GM23248 (cell line): ENCODE data around the gene UBASH3A. TPM values are rescaled to one million over a fixed set of nuclear protein-coding genes. Genes with fewer than 3 reads are reported as not detected.

Experiments
- DNase-seq: peaks from one replicate; pipeline ENCODE4 v3.0.0-alpha.2; 2015
- H2AFZ ChIP-seq: fragments of 200-600 bp; sonication (generic); 2 replicates; pipeline ENCODE4 v1.6.1; 2016; ENCODE audit warnings: antibody characterized with exemption
- H3F3A ChIP-seq: fragments of 200-600 bp; sonication (generic); 2 replicates; pipeline ENCODE4 v1.6.1; 2016; ENCODE audit warnings: mild to moderate bottlenecking, antibody characterized with exemption, mixed run types; ENCODE audit not compliant: insufficient read depth
- H3K27ac ChIP-seq: fragments of 200-600 bp; sonication (generic); 2 replicates; pipeline ENCODE4 v1.5.1; 2016; ENCODE audit warnings: mild to moderate bottlenecking
- H3K27me3 ChIP-seq: fragments of 200-600 bp; sonication (generic); replicated peaks from 2 replicates; pipeline ENCODE4 v1.6.1; 2016; ENCODE audit warnings: mild to moderate bottlenecking; ENCODE audit not compliant: insufficient read depth
- H3K36me3 ChIP-seq: fragments of 200-600 bp; sonication (generic); 2 replicates; pipeline ENCODE4 v1.6.1; 2016; ENCODE audit warnings: low read depth, mild to moderate bottlenecking
- H3K4me1 ChIP-seq: fragments of 200-600 bp; sonication (generic); 2 replicates; pipeline ENCODE4 v1.6.1; 2016; ENCODE audit warnings: mild to moderate bottlenecking; ENCODE audit not compliant: insufficient read depth
- H3K4me2 ChIP-seq: fragments of 200-600 bp; sonication (generic); one replicate; pipeline ENCODE4 v1.6.1; 2016; ENCODE audit warnings: mild to moderate bottlenecking; ENCODE audit not compliant: unreplicated experiment
- H3K4me3 ChIP-seq: fragments of 200-600 bp; sonication (generic); 2 replicates; pipeline ENCODE4 v1.5.1; 2016; ENCODE audit warnings: mild to moderate bottlenecking
- H3K79me2 ChIP-seq: fragments of 200-600 bp; sonication (generic); 2 replicates; pipeline ENCODE4 v1.6.1; 2016; ENCODE audit warnings: mild to moderate bottlenecking; ENCODE audit not compliant: insufficient read depth
- H3K9ac ChIP-seq: fragments of 200-600 bp; sonication (generic); 2 replicates; pipeline ENCODE4 v1.6.1; 2016; ENCODE audit warnings: mild to moderate bottlenecking
- H3K9me2 ChIP-seq: fragments of 200-600 bp; sonication (generic); 2 replicates; pipeline ENCODE4 v1.6.1; 2016; ENCODE audit warnings: mixed run types, mild to moderate bottlenecking, moderate library complexity; ENCODE audit not compliant: insufficient read depth
- H3K9me3 ChIP-seq: fragments of 200-600 bp; sonication (generic); one replicate; pipeline ENCODE4 v1.6.1; 2017; ENCODE audit warnings: low read depth
- H4K20me1 ChIP-seq: fragments of 200-600 bp; sonication (generic); 2 replicates; pipeline ENCODE4 v1.6.0; 2016; ENCODE audit not compliant: insufficient read depth
- EZH2 ChIP-seq: fragments of 200-600 bp; sonication (generic); IDR thresholded peaks from 2 replicates; pipeline ENCODE4 v1.6.1; 2018; ENCODE audit warnings: antibody characterized with exemption, mild to moderate bottlenecking; ENCODE audit not compliant: insufficient read depth, poor library complexity, severe bottlenecking
- EZH2phosphoT487 ChIP-seq: fragments of 200-600 bp; sonication (generic); IDR thresholded peaks from 2 replicates; pipeline ENCODE4 v1.6.1; 2018; ENCODE audit warnings: antibody characterized with exemption, moderate library complexity, mild to moderate bottlenecking, low read depth; ENCODE audit not compliant: insufficient read depth
- WGBS, 2 experiments: methylation state at CpG; one replicate each; pipeline ENCODE4 v1.1.6; 2015 to 2017; ENCODE audit warnings: low lambda C conversion rate in 2 of 2, low coverage in 1 of 2; ENCODE audit errors: missing lambda C conversion rate in 2 of 2; 5-methylcytosine and 5-hydroxymethylcytosine counted together
- in situ Hi-C: fragments of 300-500 bp; cut with MboI; formaldehyde crosslinking; loops from 2 replicates; pipeline ENCODE4 v1.15.0; 2020
- polyA plus RNA-seq: library from polyadenylated mRNA; unstranded; fragments of >200 nt; fragmentation: Nextera tagmentation; extraction: Ambion mirVana; gene quantifications from 2 replicates; pipeline ENCODE4 v1.2.1, GENCODE V29; 2016
- total RNA-seq: library from RNA; depleted of rRNA; stranded (reverse); fragments of >200 nt; shearing (Covaris generic); gene quantifications from 2 replicates; pipeline ENCODE4 v1.2.3, GENCODE V29; 2014

The UBASH3A gene
- total and polyA plus RNA-seq, 2 experiments from 2014 or later, result not detected

GRCh38 chr21:42417533-42417932, 13.8 kb downstream of the UBASH3A start:
- TF ChIP-seq EZH2 (no peak), EZH2phosphoT487 (no peak)
- Histone ChIP-seq H3K36me3 (no peaks in the 10 kb centered on the region), H3K79me2 (no peaks in the 10 kb centered on the region), H3K4me3 (no peak overlapping the region), H3K27ac (no peak overlapping the region), H2AFZ (no peak overlapping the region), H3K4me2 (no peak overlapping the region), H3K9me3 (no peaks in the 10 kb centered on the region), H3F3A (no peaks in the 10 kb centered on the region), H4K20me1 (no peaks in the 10 kb centered on the region), H3K4me1 (no peaks in the 10 kb centered on the region), H3K9me2 (no peaks in the 10 kb centered on the region), H3K27me3 (peaks cover 3% of the 10 kb centered on the region; the same call in 1 of the 2 replicates), H3K9ac (no peak overlapping the region)
- 51 to 54% methylated on average over 6 of the region's 6 CpGs for WGBS, 2 experiments
- no peak for DNase-seq
- in situ Hi-C loops, result no loop called here

GRCh38 chr21:42418886-42419285, 15.2 kb downstream of the UBASH3A start:
- no peak overlapping the region for H3K9ac ChIP-seq
- no peak for TF ChIP-seq EZH2
- TF ChIP-seq EZH2phosphoT487, result no peak
- no peaks in the 10 kb centered on the region for H3K4me1 ChIP-seq
- 28 to 30% methylated on average over 4 of the region's 4 CpGs for WGBS, 2 experiments
- no peaks in the 10 kb centered on the region for H3K36me3 ChIP-seq
- in situ Hi-C loops, result no loop called here
- no peaks in the 10 kb centered on the region for H3F3A ChIP-seq
- H4K20me1 ChIP-seq, result no peaks in the 10 kb centered on the region
- no peaks in the 10 kb centered on the region for H3K79me2 ChIP-seq
- no peak overlapping the region for H2AFZ ChIP-seq
- no peaks in the 10 kb centered on the region for H3K9me3 ChIP-seq
- no peak overlapping the region for H3K4me2 ChIP-seq
- H3K4me3 ChIP-seq, result no peak overlapping the region
- H3K27me3 ChIP-seq, result peaks cover 3% of the 10 kb centered on the region; the same call in 1 of the 2 replicates
- DNase-seq, result no peak
- H3K9me2 ChIP-seq, result no peaks in the 10 kb centered on the region
- no peak overlapping the region for H3K27ac ChIP-seq

- Histone ChIP-seq H3K4me2 (no peak overlapping the region), H3K27ac (no peak overlapping the region), H3K79me2 (no peaks in the 10 kb centered on the region), H3K9me3 (no peaks in the 10 kb centered on the region), H2AFZ (no peak overlapping the region), H3K9me2 (no peaks in the 10 kb centered on the region), H3K4me1 (no peaks in the 10 kb centered on the region), H3K36me3 (no peaks in the 10 kb centered on the region), H3F3A (no peaks in the 10 kb centered on the region), H3K4me3 (no peak overlapping the region), H4K20me1 (no peaks in the 10 kb centered on the region), H3K27me3 (peaks cover 3% of the 10 kb centered on the region; the same call in 1 of the 2 replicates), H3K9ac (no peak overlapping the region)
- no peak for DNase-seq
- WGBS, 2 experiments, result 27 to 31% methylated on average over 6 of the region's 6 CpGs
- in situ Hi-C loops, result no loop called here
- TF ChIP-seq EZH2 (no peak), EZH2phosphoT487 (no peak)
Measured at GRCh38 chr21:42419845-42420244, 16.1 kb downstream of the UBASH3A start.

- in situ Hi-C loops, result no loop called here
- Histone ChIP-seq H3K27ac (no peak overlapping the region), H3K4me2 (no peak overlapping the region), H3K79me2 (no peaks in the 10 kb centered on the region), H2AFZ (no peak overlapping the region), H3K4me1 (no peaks in the 10 kb centered on the region), H3K9me2 (no peaks in the 10 kb centered on the region), H3K27me3 (peaks cover 3% of the 10 kb centered on the region; the same call in 1 of the 2 replicates), H3F3A (no peaks in the 10 kb centered on the region), H3K9me3 (no peaks in the 10 kb centered on the region), H3K36me3 (no peaks in the 10 kb centered on the region), H3K4me3 (no peak overlapping the region), H4K20me1 (no peaks in the 10 kb centered on the region), H3K9ac (no peak overlapping the region)
- WGBS, 2 experiments, result 10 to 13% methylated on average over 3 of the region's 3 CpGs
- no peak for TF ChIP-seq EZH2
- TF ChIP-seq EZH2phosphoT487, result no peak
- DNase-seq, result no peak
Measured at GRCh38 chr21:42421018-42421793, 17.5 kb downstream of the UBASH3A start.
